ENCODE data around the gene SDCBP2. TPM values are rescaled to one million over a fixed set of nuclear protein-coding genes. Genes with fewer than 3 reads are reported as not detected.

The SDCBP2 gene
- total and polyA plus RNA-seq, 2 of the 4 experiments (the other 2 are of a cell fraction): 0.54 to 1.3 TPM

DNA sequence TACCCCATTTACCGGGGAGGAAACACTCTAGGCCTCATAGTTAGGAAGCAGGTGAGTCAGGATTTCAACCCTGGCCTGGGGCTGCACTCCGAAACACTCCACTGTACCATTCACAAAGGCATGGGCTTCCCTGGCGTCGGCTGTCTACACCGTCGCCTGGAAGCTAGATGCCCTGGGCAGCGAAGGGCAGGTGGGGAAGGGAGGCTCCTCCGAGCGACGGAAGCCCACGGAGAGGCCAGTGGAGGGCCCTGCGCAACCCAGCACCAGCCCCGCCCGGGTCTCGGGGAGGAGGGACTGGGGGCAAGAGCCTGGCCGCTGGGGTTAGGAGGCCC is 16.1 kb downstream of the SDCBP2 start:
- no peak overlapping the region for H3K14ac ChIP-seq (replicated peaks; ENCODE audit: low read depth, low read length)
- H2BK20ac ChIP-seq (ENCODE audit: low read depth, low read length): no peak overlapping the region
- no peak for DNase-seq
- no peak overlapping the region for H3K4ac ChIP-seq (ENCODE audit: low read depth, low read length)
- no peaks in the 10 kb centered on the region for H3K36me3 ChIP-seq (ENCODE audit: control insufficient read depth, insufficient read depth, low read length)
- TF ChIP-seq FOS (IDR thresholded peaks at IDR 0.05; ENCODE audit: low read depth, low read length) (no peak), RCOR1 (IDR thresholded peaks at IDR 0.05; ENCODE audit: insufficient replicate concordance, low read length) (no peak), MAZ (IDR thresholded peaks at IDR 0.05; ENCODE audit: borderline replicate concordance, low read depth, low read length) (no peak), NFE2L2 (IDR thresholded peaks at IDR 0.05; ENCODE audit: low read depth, low read length) (no peak), RFX5 (IDR thresholded peaks at IDR 0.05; ENCODE audit: low read depth, low read length) (no peak), POLR2A (IDR thresholded peaks at IDR 0.05; ENCODE audit: low read depth, low read length) (no peak), BHLHE40 (IDR thresholded peaks at IDR 0.05; ENCODE audit: low read depth, low read length) (no peak), MXI1 (IDR thresholded peaks at IDR 0.05; ENCODE audit: borderline replicate concordance, low read depth, low read length) (no peak), SMC3 (IDR thresholded peaks at IDR 0.05; ENCODE audit: low read depth, low read length) (no peak), MAFK (IDR thresholded peaks at IDR 0.05; ENCODE audit: low read depth, low read length) (no peak), CHD1 (IDR thresholded peaks at IDR 0.05; ENCODE audit: low read depth, low read length) (no peak), USF2 (IDR thresholded peaks at IDR 0.05; ENCODE audit: low read depth, low read length) (no peak), CEBPB (IDR thresholded peaks at IDR 0.05; ENCODE audit: low read depth, low read length) (no peak), RAD21 (IDR thresholded peaks at IDR 0.05; ENCODE audit: low read length) (no peak)
- TF ChIP-seq, protein P1, sequence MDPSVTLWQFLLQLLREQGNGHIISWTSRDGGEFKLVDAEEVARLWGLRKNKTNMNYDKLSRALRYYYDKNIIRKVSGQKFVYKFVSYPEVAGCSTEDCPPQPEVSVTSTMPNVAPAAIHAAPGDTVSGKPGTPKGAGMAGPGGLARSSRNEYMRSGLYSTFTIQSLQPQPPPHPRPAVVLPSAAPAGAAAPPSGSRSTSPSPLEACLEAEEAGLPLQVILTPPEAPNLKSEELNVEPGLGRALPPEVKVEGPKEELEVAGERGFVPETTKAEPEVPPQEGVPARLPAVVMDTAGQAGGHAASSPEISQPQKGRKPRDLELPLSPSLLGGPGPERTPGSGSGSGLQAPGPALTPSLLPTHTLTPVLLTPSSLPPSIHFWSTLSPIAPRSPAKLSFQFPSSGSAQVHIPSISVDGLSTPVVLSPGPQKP (IDR thresholded peaks at IDR 0.05; ENCODE audit: borderline replicate concordance, low read depth, low read length): no peak
- TF ChIP-seq, protein P2, sequence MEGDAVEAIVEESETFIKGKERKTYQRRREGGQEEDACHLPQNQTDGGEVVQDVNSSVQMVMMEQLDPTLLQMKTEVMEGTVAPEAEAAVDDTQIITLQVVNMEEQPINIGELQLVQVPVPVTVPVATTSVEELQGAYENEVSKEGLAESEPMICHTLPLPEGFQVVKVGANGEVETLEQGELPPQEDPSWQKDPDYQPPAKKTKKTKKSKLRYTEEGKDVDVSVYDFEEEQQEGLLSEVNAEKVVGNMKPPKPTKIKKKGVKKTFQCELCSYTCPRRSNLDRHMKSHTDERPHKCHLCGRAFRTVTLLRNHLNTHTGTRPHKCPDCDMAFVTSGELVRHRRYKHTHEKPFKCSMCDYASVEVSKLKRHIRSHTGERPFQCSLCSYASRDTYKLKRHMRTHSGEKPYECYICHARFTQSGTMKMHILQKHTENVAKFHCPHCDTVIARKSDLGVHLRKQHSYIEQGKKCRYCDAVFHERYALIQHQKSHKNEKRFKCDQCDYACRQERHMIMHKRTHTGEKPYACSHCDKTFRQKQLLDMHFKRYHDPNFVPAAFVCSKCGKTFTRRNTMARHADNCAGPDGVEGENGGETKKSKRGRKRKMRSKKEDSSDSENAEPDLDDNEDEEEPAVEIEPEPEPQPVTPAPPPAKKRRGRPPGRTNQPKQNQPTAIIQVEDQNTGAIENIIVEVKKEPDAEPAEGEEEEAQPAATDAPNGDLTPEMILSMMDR (conservative IDR thresholded peaks at IDR 0.05; ENCODE audit: low read depth, low read length): no peak
- no TSS peak for BruUV-seq (replicated peaks)
- ChIA-PET CTCF (interaction anchor here (0.6 to 1.1 kb wide), 6 partner anchors 16 to 190 kb away, joined by 3 to 5 read pairs (median 4); partner anchors contain the start of gene SDCBP2), POLR2A (ENCODE audit: unreplicated experiment) (no interaction called here)
- H2BK15ac ChIP-seq (ENCODE audit: low read depth, low read length): no peak overlapping the region
- dilution Hi-C loops (cut with HindIII; ENCODE audit: low sequenced_read_pairs, unreplicated experiment): no loop called here
- intact Hi-C loops (cut with micrococcal nuclease): loop anchor here (1.0 to 5.0 kb wide), 4 partner anchors 124 to 464 kb away; partner anchors contain the start of gene NSFL1C
- H3K4me1 ChIP-seq (ENCODE audit: control insufficient read depth, insufficient read depth, low read length): no peaks in the 10 kb centered on the region
- no peak overlapping the region for H4K91ac ChIP-seq (ENCODE audit: insufficient read depth, low read depth, low read length)
- H3K9me1 ChIP-seq (ENCODE audit: insufficient read depth, low read length): no peaks in the 10 kb centered on the region; the same call in 1 of the 2 replicates
- no peak overlapping the region for H3K9ac ChIP-seq (ENCODE audit: low read depth, low read length)
- H3K79me1 ChIP-seq (ENCODE audit: low read depth in 1 of 2, low read length in 2 of 2): no peaks in the 10 kb centered on the region
- H3K4me2 ChIP-seq (ENCODE audit: low read depth, low read length): no peak overlapping the region
- no peak overlapping the region for H2BK120ac ChIP-seq (ENCODE audit: low read depth, low read length)
- no peak overlapping the region for H3K18ac ChIP-seq (ENCODE audit: low read depth, low read length)
- peak overlapping the region in 1 of 2 experiments; percentile 43; a peak in 1 of 4 replicates for H4K8ac ChIP-seq (ENCODE audit: low read depth in 2 of 2, low read length in 2 of 2)
- no peaks in the 10 kb centered on the region for H4K20me1 ChIP-seq (ENCODE audit: insufficient read depth, low read length)
- H3K56ac ChIP-seq (ENCODE audit: extremely low read depth, insufficient read depth, low read length): no peak overlapping the region
- no peak overlapping the region for H2AK5ac ChIP-seq (ENCODE audit: low read depth, low read length)
- 96% methylated on average over 9 of the region's 16 CpGs; no CpG with 5 or more reads in 1 of the 2 experiments for WGBS, 2 experiments (ENCODE audit: extremely low coverage in 2 of 2, insufficient read length in 1 of 2)
- H2BK5ac ChIP-seq (ENCODE audit: low read depth, low read length, poor library complexity, severe bottlenecking): no peak overlapping the region
- no peak overlapping the region for H3K4me3 ChIP-seq (ENCODE audit: insufficient read depth, low read depth, low read length)
- H3K27me3 ChIP-seq (ENCODE audit: control insufficient read depth, insufficient read depth, low read length): no peaks in the 10 kb centered on the region
- ATAC-seq (ENCODE audit: low read depth): no peak
- H4K5ac ChIP-seq (ENCODE audit: low read depth, low read length): no peak overlapping the region
- H3K27ac ChIP-seq (ENCODE audit: insufficient read depth, low read length): no peak overlapping the region
- in situ Hi-C loops (cut with MboI; ENCODE audit: low sequenced_read_pairs): loop anchor here (5.0 kb wide), 1 partner anchor 129 kb away; no protein-coding TSS in a partner anchor
- H2AK9ac ChIP-seq (replicated peaks; ENCODE audit: low read depth, low read length, poor library complexity): peak overlapping the region; percentile 49
- H3K23ac ChIP-seq (ENCODE audit: low read depth, low read length): no peak overlapping the region
- peak overlapping the region; percentile 93 for H2AFZ ChIP-seq (replicated peaks; ENCODE audit: low read length, poor library complexity)
- H3K9me3 ChIP-seq (ENCODE audit: control insufficient read depth, insufficient read depth, low read length): no peaks in the 10 kb centered on the region

Measured in IMR-90 (cell line).